Endothelial cell of umbilical vein (primary cell): ENCODE results near the gene RRP15. TPM values are rescaled to one million over a fixed set of nuclear protein-coding genes. Genes with fewer than 3 reads are reported as not detected.

Experiments used
- BruUV-seq: library from RNA; stranded (reverse); fragments of 400-500 nt; replicated peaks from 2 replicates; lab custom pipeline; 2021; lab: Mats Ljungman, UMichigan
- CTCF ChIA-PET: fragments of 300-600, 350-600 bp; sonication (Branson Sonifier 250); formaldehyde crosslinking; loops from one replicate; lab custom pipeline; 2021; ENCODE audit warnings: antibody characterized with exemption, inconsistent platforms; lab: Charles Lee
- POLR2A ChIA-PET: fragments of 300-600, 350-600 bp; sonication (Branson Sonifier 250); formaldehyde crosslinking; loops from one replicate; lab custom pipeline; 2021; ENCODE audit warnings: antibody characterized with exemption, inconsistent platforms; lab: Charles Lee
- DNase-seq: peaks from one replicate; pipeline ENCODE4 v3.0.0-alpha.2; 2011; ENCODE audit warnings: low read depth, low spot score
- FAIRE-seq: peaks from 2 replicates; lab custom pipeline; 2011; peaks lifted over from hg19 to GRCh38; lab: Jason Lieb, UNC
- H2AFZ ChIP-seq: 2 replicates; pipeline ENCODE4 v1.6.0; 2012; ENCODE audit warnings: low read depth, low read length, control low read depth, inconsistent platforms
- H3K27ac ChIP-seq: 2 replicates; pipeline ENCODE4 v1.5.1; 2011; ENCODE audit warnings: low read depth, mild to moderate bottlenecking, control low read depth, low read length, moderate library complexity; ENCODE audit not compliant: insufficient read depth
- H3K27me3 ChIP-seq, 2 experiments: 2 replicates each; pipeline versions ENCODE4 v1.6.0 to v1.6.1; 2011; ENCODE audit warnings: low read length in 2 of 2, mixed read lengths in 1 of 2; ENCODE audit not compliant: control insufficient read depth in 2 of 2, insufficient read depth in 2 of 2
- H3K36me3 ChIP-seq, 2 experiments: 2 replicates in 1 of 2; 3 replicates in 1 of 2; pipeline ENCODE4 v1.5.1; 2011; ENCODE audit warnings: low read length in 2 of 2, mild to moderate bottlenecking in 1 of 2, moderate library complexity in 1 of 2; ENCODE audit not compliant: control insufficient read depth in 2 of 2, insufficient read depth in 2 of 2; ENCODE audit errors: extremely low read depth in 1 of 2
- H3K4me1 ChIP-seq: 3 replicates; pipeline ENCODE4 v1.5.1; 2011; ENCODE audit warnings: mild to moderate bottlenecking, low read length; ENCODE audit not compliant: control insufficient read depth, insufficient read depth; ENCODE audit errors: extremely low read depth
- H3K4me2 ChIP-seq: 2 replicates; pipeline ENCODE4 v1.6.1; 2011; ENCODE audit warnings: low read length, control low read depth, mixed read lengths; ENCODE audit not compliant: insufficient read depth
- H3K4me3 ChIP-seq, 3 experiments: fragments of 200-600 bp in 1 of 3; sonication (generic), shearing (Covaris generic) in 1 of 3; replicated peaks in 1 of 3; 2 replicates each; pipeline ENCODE4 v1.5.1; 2011 to 2016; ENCODE audit warnings: control low read depth in 3 of 3, low read length in 3 of 3, mild to moderate bottlenecking in 2 of 3, inconsistent platforms in 1 of 3, low read depth in 1 of 3, moderate library complexity in 1 of 3; ENCODE audit not compliant: insufficient read depth in 1 of 3
- H3K79me2 ChIP-seq: 2 replicates; pipeline ENCODE4 v1.6.0; 2012; ENCODE audit warnings: low read length, inconsistent platforms; ENCODE audit not compliant: control insufficient read depth, insufficient read depth
- H3K9ac ChIP-seq: replicated peaks from 2 replicates; pipeline ENCODE3; 2011; ENCODE audit warnings: low read length, control low read depth; ENCODE audit not compliant: insufficient read depth; ENCODE audit errors: extremely low read depth
- H3K9me1 ChIP-seq: replicated peaks from 3 replicates; pipeline ENCODE4 v1.6.0; 2011; ENCODE audit warnings: mild to moderate bottlenecking, low read length; ENCODE audit not compliant: control insufficient read depth, insufficient read depth; ENCODE audit errors: extremely low read depth
- H3K9me3 ChIP-seq: replicated peaks from 2 replicates; pipeline ENCODE4 v1.5.1; 2012; ENCODE audit warnings: low read length, inconsistent platforms; ENCODE audit not compliant: control insufficient read depth, insufficient read depth
- H4K20me1 ChIP-seq: replicated peaks from 2 replicates; pipeline ENCODE3; 2011; ENCODE audit warnings: mild to moderate bottlenecking, low read length; ENCODE audit not compliant: control insufficient read depth, insufficient read depth; ENCODE audit errors: extremely low read depth
- CTCF ChIP-seq, 2 donors: IDR thresholded peaks; 1 replicate in 1 of 2; 2 replicates in 1 of 2; pipeline ENCODE4 v1.5.1; 2011; ENCODE audit warnings: low read length in 2 of 2, mild to moderate bottlenecking in 2 of 2, moderate library complexity in 2 of 2, control low read depth in 1 of 2, inconsistent platforms in 1 of 2, low read depth in 1 of 2; ENCODE audit not compliant: insufficient read depth in 1 of 2; ENCODE audit errors: extremely low read depth in 1 of 2
- FOS ChIP-seq: IDR thresholded peaks from 2 replicates; pipeline ENCODE4 v1.6.1; 2011; ENCODE audit warnings: mild to moderate bottlenecking, low read length, moderate library complexity, borderline replicate concordance; ENCODE audit not compliant: insufficient read depth
- GATA2 ChIP-seq: IDR thresholded peaks from 2 replicates; pipeline ENCODE4 v1.7.0; 2011; ENCODE audit warnings: low read depth, mild to moderate bottlenecking, moderate library complexity, mixed read lengths, low read length; ENCODE audit not compliant: insufficient read length, insufficient read depth
- JUN ChIP-seq: IDR thresholded peaks from 2 replicates; pipeline ENCODE4 v1.6.1; 2011; ENCODE audit warnings: borderline replicate concordance, low read depth; ENCODE audit not compliant: insufficient read length, insufficient read depth
- MAX ChIP-seq: IDR thresholded peaks from 2 replicates; pipeline ENCODE4 v1.6.1; 2011; ENCODE audit not compliant: insufficient read depth, insufficient read length
- POLR2A ChIP-seq: IDR thresholded peaks from 2 replicates; pipeline ENCODE4 v1.6.1; 2012; ENCODE audit warnings: low read depth, mild to moderate bottlenecking, control low read depth, low read length
- POLR2AphosphoS5 ChIP-seq: IDR thresholded peaks from 2 replicates; pipeline ENCODE4 v1.6.1; 2012; ENCODE audit warnings: low read depth, mild to moderate bottlenecking, control low read depth, low read length, moderate library complexity; ENCODE audit not compliant: insufficient read depth
- dilution Hi-C: fragments of 300-500 bp; cut with MboI; formaldehyde crosslinking; loops from one replicate; pipeline ENCODE4 v1.15.0; 2019; ENCODE audit warnings: low sequenced_read_pairs; ENCODE audit not compliant: extremely low pct_ligation_motif_present
- intact Hi-C: fragments of 100-400 bp; cut with micrococcal nuclease; formaldehyde crosslinking; loops from one replicate; pipeline ENCODE4 v1.10.0; 2022
- polyA plus RNA-seq, 4 experiments: library from polyadenylated mRNA; depleted of rRNA in 3 of 4; stranded (reverse) in 3 of 4; unstranded in 1 of 4; fragments of >200 nt; gene quantifications; 2 replicates each; pipeline versions ENCODE4 v1.2.1 to v1.2.3, GENCODE V29; 2011 to 2012; ENCODE audit warnings: missing spikeins in 1 of 4
- total RNA-seq: library from RNA; stranded (reverse); gene quantifications from 2 replicates; pipeline ENCODE4 v1.2.3, GENCODE V29; 2021

RRP15 gene
- total and polyA plus RNA-seq, 2 donors (not counting 3 experiments of a cell fraction or from before 2014, with no cell fraction given), result 1.0 to 17.3 TPM

- FAIRE-seq, result no peak
- H3K4me1 ChIP-seq, result no peaks in the 10 kb centered on the region
- TF ChIP-seq GATA2 (no peak), CTCF (IDR thresholded peaks at IDR 0.05; ENCODE audit: extremely low read depth in 1 of 2, insufficient read depth in 1 of 2, low read depth in 1 of 2, low read length in 2 of 2) (no peak), POLR2A (no peak), POLR2AphosphoS5 (no peak), FOS (no peak), MAX (no peak), JUN (no peak)
- no peaks in the 10 kb centered on the region for H3K9me1 ChIP-seq
- BruUV-seq, result no TSS peak
- peaks cover 4 to 8% of the 10 kb centered on the region in 2 experiments for H3K27me3 ChIP-seq
- ChIA-PET CTCF (interaction anchor here (0.9 to 1.6 kb wide), 2 partner anchors 14 to 56 kb away, joined by 3 to 6 read pairs; no protein-coding TSS in a partner anchor), POLR2A (no interaction called here)
- H2AFZ ChIP-seq, result no peak overlapping the region
- H3K36me3 ChIP-seq, result no peaks in the 10 kb centered on the region
- intact Hi-C loops, result no loop called here
- dilution Hi-C loops, result no loop called here
- H3K27ac ChIP-seq, result no peak overlapping the region
- no peaks in the 10 kb centered on the region for H4K20me1 ChIP-seq
- no peak overlapping the region for H3K4me3 ChIP-seq
- DNase-seq, result no peak
- no peak overlapping the region for H3K4me2 ChIP-seq
- H3K9ac ChIP-seq, result no peak overlapping the region
- no peaks in the 10 kb centered on the region for H3K79me2 ChIP-seq
- no peaks in the 10 kb centered on the region for H3K9me3 ChIP-seq
These were observed 11.2 kb upstream of the RRP15 start for GRCh38 chr1:218273762-218274479.
